ENCODE measurements around the gene FRMD7.

The FRMD7 gene

DNA sequence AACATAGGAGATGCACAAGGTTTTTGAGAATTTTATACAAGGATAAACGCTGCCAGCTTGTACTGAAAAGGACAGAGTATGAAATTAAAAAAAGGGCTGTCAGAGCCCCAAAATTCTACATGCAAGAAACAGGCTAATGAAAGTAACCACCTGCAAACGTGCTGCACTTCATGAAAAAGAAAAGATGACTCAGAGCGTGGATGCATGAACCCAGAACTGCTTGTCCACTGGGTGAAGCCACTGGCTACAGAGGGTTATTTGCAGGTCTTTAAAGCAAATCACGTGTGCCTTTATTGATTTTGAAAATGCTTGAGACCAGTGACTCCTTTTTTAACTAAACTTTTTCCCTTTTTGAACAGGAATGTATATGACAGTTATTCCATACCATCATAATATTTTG lies 25.3 kb upstream of the FRMD7 start:
- DNase-seq (ENCODE audit: low read depth) = no peak
- TF ChIP-seq CTCF (IDR thresholded peaks at IDR 0.05; ENCODE audit: low read depth, low read length, missing control alignments) = no peak
- H3K4me3 ChIP-seq (ENCODE audit: low read depth, low read length) = no peak overlapping the region

GRCh38 chrX:132146456-132146855 lies 18.6 kb upstream of the FRMD7 start:
- no peak overlapping the region for H3K4me3 ChIP-seq (ENCODE audit: low read depth, low read length)
- DNase-seq (ENCODE audit: low read depth) = no peak
- TF ChIP-seq CTCF (IDR thresholded peaks at IDR 0.05; ENCODE audit: low read depth, low read length, missing control alignments) = no peak

GRCh38 chrX:132144061-132144460 lies 16.2 kb upstream of the FRMD7 start:
- no peak for DNase-seq (ENCODE audit: low read depth)
- no peak for TF ChIP-seq CTCF (IDR thresholded peaks at IDR 0.05; ENCODE audit: low read depth, low read length, missing control alignments)
- no peak overlapping the region for H3K4me3 ChIP-seq (ENCODE audit: low read depth, low read length)

DNA sequence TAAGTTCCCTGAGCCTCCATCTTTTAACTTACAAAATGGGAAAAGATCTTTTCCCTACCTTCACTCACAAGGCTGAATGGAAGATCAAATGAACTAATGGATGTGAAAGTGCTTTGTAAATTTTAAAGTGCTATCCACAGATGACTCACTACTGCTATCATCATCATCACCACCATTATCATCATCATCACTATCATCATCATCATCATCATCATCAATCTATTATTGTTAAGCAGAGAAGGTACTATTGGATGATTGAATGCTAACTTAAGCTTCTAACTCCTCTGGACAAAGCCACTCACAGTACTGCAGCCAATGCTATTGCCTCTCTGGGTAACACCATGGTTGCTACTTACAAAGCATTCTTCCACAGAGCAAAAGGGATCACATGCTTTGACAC lies 1.9 kb downstream of the FRMD7 start:
- H3K4me3 ChIP-seq (ENCODE audit: low read depth, low read length) = no peak overlapping the region
- DNase-seq (ENCODE audit: low read depth) = no peak
- TF ChIP-seq CTCF (IDR thresholded peaks at IDR 0.05; ENCODE audit: low read depth, low read length, missing control alignments) = no peak

GRCh38 chrX:132120913-132121312 lies 6.9 kb downstream of the FRMD7 start:
- no peak overlapping the region for H3K4me3 ChIP-seq (ENCODE audit: low read depth, low read length)
- TF ChIP-seq CTCF (IDR thresholded peaks at IDR 0.05; ENCODE audit: low read depth, low read length, missing control alignments) = no peak
- DNase-seq (ENCODE audit: low read depth) = no peak

DNA sequence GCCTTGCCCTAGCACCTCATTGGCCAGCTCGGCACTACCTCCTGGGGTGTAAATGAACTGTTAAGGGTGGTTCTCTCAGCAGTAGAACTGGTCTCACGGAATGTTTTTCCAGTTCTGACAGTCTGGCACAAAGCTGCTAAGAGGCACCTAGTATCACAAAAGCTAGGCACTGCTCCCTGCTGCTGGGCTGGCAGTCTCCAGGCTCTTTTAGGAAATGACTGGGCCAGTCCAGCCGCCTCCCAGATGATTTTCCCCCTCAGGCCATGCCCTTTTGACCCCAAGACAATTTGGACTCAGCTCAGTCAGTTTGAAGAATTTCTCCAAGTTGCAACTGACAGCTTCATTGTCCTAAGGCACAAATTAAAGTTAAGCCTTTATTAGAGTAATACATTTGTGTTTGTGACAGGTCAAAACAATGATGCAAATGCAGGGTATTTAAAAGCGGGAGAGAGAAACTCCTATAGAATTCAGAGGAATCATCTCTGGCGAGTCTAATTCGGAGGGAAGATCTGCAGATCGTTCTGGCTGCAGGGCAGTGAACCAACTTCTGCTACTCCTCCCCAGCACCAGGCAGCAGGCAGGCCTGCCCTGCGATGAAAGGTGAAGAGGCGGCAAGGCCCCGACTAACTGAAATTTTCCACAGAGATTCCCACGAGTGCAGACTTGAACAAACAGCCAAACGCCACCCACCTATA lies 7.9 kb downstream of the FRMD7 start:
- no peak for TF ChIP-seq CTCF (IDR thresholded peaks at IDR 0.05; ENCODE audit: low read depth, low read length, missing control alignments)
- DNase-seq (ENCODE audit: low read depth) = no peak
- H3K4me3 ChIP-seq (ENCODE audit: low read depth, low read length) = no peak overlapping the region

- DNase-seq (ENCODE audit: low read depth) = no peak
- no peak overlapping the region for H3K4me3 ChIP-seq (ENCODE audit: low read depth, low read length)
- TF ChIP-seq CTCF (IDR thresholded peaks at IDR 0.05; ENCODE audit: low read depth, low read length, missing control alignments) = no peak
Measured at GRCh38 chrX:132119283-132119682, 8.5 kb downstream of the FRMD7 start.
